GM12874 (cell line): ENCODE measurements around the gene DPM3.

Experiments used
- CTCF ChIP-seq: IDR thresholded peaks from 2 replicates; pipeline ENCODE4 v1.5.1; 2011; ENCODE audit warnings: low read depth, mild to moderate bottlenecking, control low read depth, low read length, moderate library complexity; ENCODE audit not compliant: insufficient read depth

The DPM3 gene

GRCh38 chr1:155121249-155121648, 19.1 kb downstream of the DPM3 start:
- TF ChIP-seq CTCF: no peak

GRCh38 chr1:155120253-155120652, 20.1 kb downstream of the DPM3 start:
- no peak for TF ChIP-seq CTCF

GRCh38 chr1:155117610-155118009, 22.7 kb downstream of the DPM3 start:
- TF ChIP-seq CTCF: no peak

- TF ChIP-seq CTCF: no peak
Observed at GRCh38 chr1:155116113-155116764, 24.1 kb downstream of the DPM3 start.

GRCh38 chr1:155113450-155113980, 26.8 kb downstream of the DPM3 start:
- no peak for TF ChIP-seq CTCF

- TF ChIP-seq CTCF: no peak
Observed at GRCh38 chr1:155110826-155111225, 29.5 kb downstream of the DPM3 start.

GRCh38 chr1:155110381-155110780, 29.9 kb downstream of the DPM3 start:
- TF ChIP-seq CTCF: no peak
